Breast epithelium (tissue), 3 donors: ENCODE measurements around the gene FLII.

Experiments used
- CTCF ChIP-seq, 3 donors: fragments of 450-650 bp; IDR thresholded peaks; one replicate each; pipeline ENCODE4 v1.5.1; 2016 to 2017; ENCODE audit warnings: antibody characterized with exemption in 3 of 3, mild to moderate bottlenecking in 3 of 3, moderate library complexity in 3 of 3
- POLR2A ChIP-seq: fragments of 450-650 bp; IDR thresholded peaks from one replicate; pipeline ENCODE4 v1.6.1; 2016; ENCODE audit warnings: antibody characterized with exemption, mild to moderate bottlenecking, moderate library complexity
- POLR2AphosphoS5 ChIP-seq, 3 donors: sonication (generic); formaldehyde crosslinking; IDR thresholded peaks; one replicate each; pipeline ENCODE4 v1.6.1; 2017; ENCODE audit warnings: antibody characterized with exemption in 3 of 3

GRCh38 chr17:18267366-18267765 lies 8.8 kb upstream of the FLII start:
- TF ChIP-seq CTCF (IDR thresholded peaks at IDR 0.05) (no peak), POLR2AphosphoS5 (IDR thresholded peaks at IDR 0.05) (no peak), POLR2A (no peak)
